GM18907 (cell line): ENCODE measurements around the gene HTR3C.
"Not testable (repeated sequence)": the region's sequence is repeated elsewhere in the genome, so short reads cannot be mapped to it uniquely, and the experiment has no call there.

ENCODE experiments used
- ATAC-seq: cut with Tn5 transposase; IDR thresholded peaks from one replicate; pipeline ENCODE4 v1.9.1; 2021; ENCODE audit warnings: mild to moderate bottlenecking, moderate library complexity; ENCODE audit not compliant: unreplicated experiment

Gene HTR3C

GRCh38 chr3:184052767-184053166, at the start of gene HTR3C:
Gene HTR3C, plus strand, starts transcription at chr3:184053047. Its CDS starts 34 bp downstream, at chr3:184053081.
- ATAC-seq, result no peak

- ATAC-seq, result no peak
Measured at GRCh38 chr3:184003187-184003967, 49.5 kb upstream of the HTR3C start.

GRCh38 chr3:184004476-184004875, 48.4 kb upstream of the HTR3C start:
- no peak for ATAC-seq

- peak; percentile 69 for ATAC-seq
Measured at GRCh38 chr3:184005941-184006507, 46.8 kb upstream of the HTR3C start.

- ATAC-seq, result not testable (repeated sequence)
Measured at GRCh38 chr3:184007143-184007813, 45.6 kb upstream of the HTR3C start.

- ATAC-seq, result no peak
Measured at GRCh38 chr3:184008161-184008560, 44.7 kb upstream of the HTR3C start.

GRCh38 chr3:184011230-184011876, 41.5 kb upstream of the HTR3C start:
- no peak for ATAC-seq

- ATAC-seq, result no peak
Measured at GRCh38 chr3:184011937-184012889, 40.6 kb upstream of the HTR3C start.

GRCh38 chr3:184015381-184016019, 37.3 kb upstream of the HTR3C start:
- no peak for ATAC-seq

GRCh38 chr3:184016169-184016570, 36.7 kb upstream of the HTR3C start:
- ATAC-seq, result no peak

- peak; percentile 80 for ATAC-seq
Measured at GRCh38 chr3:184016811-184017671, 35.8 kb upstream of the HTR3C start.

- ATAC-seq, result peak; percentile 97
Measured at GRCh38 chr3:184017672-184018423, 35.0 kb upstream of the HTR3C start, which contains the start of gene ABCC5. Gene ABCC5, minus strand, starts transcription at chr3:184017884. Its CDS starts 3,492 bp downstream, at chr3:184014392.

- no peak for ATAC-seq
Measured at GRCh38 chr3:184018424-184018973, 34.3 kb upstream of the HTR3C start.

GRCh38 chr3:184022323-184022722, 30.5 kb upstream of the HTR3C start:
- no peak for ATAC-seq

- not testable (repeated sequence) for ATAC-seq
Measured at GRCh38 chr3:184025256-184025655, 27.6 kb upstream of the HTR3C start.

- not testable (repeated sequence) for ATAC-seq
Measured at GRCh38 chr3:184028275-184028890, 24.5 kb upstream of the HTR3C start.

- no peak for ATAC-seq
Measured at GRCh38 chr3:184029443-184029842, 23.4 kb upstream of the HTR3C start.
